GM19324 (cell line): ENCODE measurements around the gene RBM46.
"Not testable (repeated sequence)": the region's sequence is repeated elsewhere in the genome, so short reads cannot be mapped to it uniquely, and the experiment has no call there.

Source experiments
- ATAC-seq: cut with Tn5 transposase; IDR thresholded peaks from one replicate; pipeline ENCODE4 v1.9.1; 2021; ENCODE audit warnings: mild to moderate bottlenecking, moderate library complexity; ENCODE audit not compliant: unreplicated experiment, low FRiP score

RBM46 gene

DNA sequence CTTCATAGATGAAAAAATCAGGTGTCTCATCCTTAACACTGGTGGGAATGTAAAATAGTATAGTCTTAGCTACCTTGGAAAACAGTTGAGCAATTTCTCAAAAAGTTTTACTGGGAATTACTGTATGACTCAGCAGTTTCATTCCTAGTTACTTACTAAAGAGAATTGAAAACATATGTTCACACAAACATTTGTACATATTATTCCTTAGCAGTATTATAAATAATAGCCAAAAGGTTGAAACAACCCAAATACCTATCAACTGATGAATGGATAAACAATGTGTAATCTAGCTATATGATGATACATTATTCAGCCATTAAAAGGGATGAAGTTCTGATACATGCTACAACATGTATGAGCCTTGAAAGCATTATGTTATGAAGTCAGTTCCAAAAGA lies 41.7 kb downstream of the RBM46 start:
- ATAC-seq: no peak

DNA sequence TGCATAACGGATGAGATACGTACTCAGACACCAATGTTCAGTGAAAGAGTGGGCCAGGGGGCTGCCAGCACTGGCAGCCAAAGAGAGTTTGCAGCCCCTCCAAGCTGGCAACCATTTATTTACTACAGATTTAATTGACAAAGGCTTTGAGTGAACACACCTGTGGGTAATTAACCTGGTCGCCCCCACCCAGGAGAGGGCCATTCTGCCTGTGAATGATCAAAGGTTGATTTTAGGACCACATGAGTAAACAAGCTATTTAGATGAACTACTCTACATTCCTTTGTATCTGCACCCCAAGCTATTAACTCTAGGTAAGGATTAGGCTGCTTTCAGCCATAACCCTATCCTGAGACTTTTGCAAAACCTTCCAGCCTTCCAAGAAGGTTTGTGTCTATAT lies 55.0 kb downstream of the RBM46 start:
- ATAC-seq: no peak

DNA sequence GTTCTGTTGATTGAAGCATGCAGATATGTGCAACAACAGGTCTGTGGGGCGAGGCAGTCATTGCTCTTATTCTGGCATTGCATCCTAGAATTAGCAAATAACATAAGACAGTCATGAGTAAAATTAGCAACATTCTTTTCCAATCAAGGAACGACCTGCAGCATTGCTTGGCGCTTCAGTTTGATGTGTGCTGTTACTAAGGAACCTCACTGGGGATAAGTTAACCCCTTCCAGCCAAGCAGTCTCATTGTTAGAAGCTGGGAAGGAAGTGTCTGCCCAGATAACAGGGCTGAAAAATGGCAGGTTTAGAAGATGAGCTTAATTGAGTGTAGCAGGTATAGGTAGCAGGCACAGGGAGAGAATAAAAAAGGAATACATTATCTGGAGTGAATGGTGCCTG lies 55.4 kb downstream of the RBM46 start:
- no peak for ATAC-seq

DNA sequence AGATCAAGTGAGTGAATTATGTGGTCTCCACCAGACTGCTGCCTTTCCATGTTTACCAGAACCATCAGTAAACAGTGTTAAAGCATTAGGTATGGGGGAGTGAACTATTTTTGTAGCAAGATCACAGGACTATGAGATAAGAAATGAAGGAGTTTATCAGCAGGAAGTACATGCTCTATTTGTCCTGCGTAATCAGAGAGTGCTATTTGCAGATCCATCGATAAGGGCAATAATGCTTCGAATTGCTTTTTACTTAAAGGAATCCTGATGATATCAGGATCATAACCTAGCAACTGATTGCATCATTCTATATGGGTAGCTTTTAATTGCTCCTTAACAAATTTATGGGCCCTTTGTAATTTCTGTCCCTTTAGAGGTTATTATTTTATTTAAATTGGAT lies 57.1 kb downstream of the RBM46 start:
- no peak for ATAC-seq

DNA sequence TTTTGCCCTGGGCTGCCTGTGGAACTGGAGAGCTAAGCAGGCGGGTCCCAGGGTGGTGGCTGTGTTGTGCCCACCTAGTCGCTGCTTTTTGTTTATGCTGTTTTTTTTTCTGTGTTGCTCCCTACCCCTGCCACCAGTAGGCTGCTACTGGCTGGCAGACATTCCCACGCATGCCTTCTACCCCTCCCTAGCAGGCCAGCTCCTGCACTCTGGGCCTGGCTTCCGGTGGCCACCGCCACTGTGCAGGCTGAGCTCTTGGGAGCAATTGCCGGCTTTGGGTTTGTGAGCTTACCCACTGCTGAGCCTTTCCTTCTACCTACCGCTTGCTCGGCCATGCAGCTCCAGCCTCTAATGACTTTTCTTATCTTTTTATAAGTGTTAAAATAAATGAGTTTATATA lies 57.6 kb downstream of the RBM46 start:
- ATAC-seq: no peak

DNA sequence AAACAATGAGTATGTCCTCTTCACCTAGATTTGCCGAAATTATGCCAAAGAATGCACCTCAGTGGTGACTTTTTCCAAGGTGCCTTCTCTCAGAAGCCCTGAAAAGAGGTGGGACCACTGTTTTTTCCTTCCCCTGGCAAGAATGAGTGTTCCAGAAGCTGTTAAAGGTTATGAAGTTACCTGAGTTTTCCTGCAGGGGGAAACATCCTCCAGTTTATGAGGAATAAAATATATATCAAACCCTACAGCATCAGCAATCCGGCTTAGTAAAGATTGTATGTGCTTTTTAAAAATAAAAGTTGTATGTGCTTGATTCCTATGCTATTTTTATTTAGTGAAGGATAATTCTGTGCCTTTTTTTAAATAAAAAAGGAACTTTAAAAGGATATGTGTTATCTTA lies 73.3 kb downstream of the RBM46 start:
- ATAC-seq: no peak

DNA sequence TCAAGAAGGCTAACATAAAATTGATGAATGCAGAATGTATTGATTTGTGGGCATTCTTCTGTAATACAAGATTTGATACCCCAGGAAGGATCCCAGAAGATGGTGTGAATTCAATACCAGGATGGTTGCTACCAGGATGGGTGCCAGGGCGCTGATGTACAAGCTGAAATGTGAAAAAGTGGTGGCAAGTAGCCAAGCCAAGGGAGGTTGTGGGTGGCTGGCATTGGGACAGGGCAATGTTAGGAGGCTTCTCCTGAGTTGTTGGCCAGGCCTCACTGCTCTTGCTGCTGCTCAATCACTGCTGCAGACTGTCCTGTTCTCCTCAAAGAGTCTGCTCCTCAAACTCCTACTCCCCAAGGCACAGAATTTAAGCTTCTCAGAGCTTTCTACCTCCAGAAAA lies 77.1 kb downstream of the RBM46 start:
- ATAC-seq: no peak

DNA sequence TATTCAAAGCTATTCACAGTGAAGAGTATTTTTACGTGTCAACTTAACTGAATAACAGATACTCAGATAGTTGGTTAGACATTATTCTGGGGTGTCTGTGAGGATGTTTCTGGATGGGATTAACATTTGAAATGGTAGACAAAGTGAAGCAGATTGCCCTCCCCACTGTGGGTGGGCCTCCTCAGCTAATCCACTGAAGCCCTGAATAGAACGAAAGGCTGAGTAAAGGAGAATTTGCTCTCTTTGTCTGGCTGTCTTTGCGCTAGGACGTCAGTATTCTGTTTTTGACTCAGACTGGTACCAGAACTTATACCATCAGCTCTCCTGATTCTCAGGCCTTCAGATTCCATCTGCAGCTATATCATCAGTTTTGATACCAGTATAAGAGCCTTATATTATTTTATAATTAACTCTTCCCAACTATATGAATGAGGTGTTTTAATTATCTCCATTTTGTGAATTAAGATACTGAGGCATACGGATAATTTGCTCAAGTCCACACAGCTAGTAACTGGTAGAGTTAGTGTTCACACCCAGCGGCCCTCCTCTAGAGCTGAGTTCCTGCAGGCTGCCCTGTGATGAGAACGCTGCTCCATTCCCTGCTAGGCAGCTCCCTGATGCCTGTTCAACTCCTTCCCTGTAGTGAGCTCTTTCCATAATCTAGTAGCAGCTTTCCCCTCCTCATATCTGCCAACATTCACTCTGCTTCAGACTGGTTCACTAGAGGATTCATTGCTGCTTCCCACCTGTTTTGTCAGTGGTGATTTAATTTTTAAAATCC lies 87.5 kb downstream of the RBM46 start:
- no peak for ATAC-seq

DNA sequence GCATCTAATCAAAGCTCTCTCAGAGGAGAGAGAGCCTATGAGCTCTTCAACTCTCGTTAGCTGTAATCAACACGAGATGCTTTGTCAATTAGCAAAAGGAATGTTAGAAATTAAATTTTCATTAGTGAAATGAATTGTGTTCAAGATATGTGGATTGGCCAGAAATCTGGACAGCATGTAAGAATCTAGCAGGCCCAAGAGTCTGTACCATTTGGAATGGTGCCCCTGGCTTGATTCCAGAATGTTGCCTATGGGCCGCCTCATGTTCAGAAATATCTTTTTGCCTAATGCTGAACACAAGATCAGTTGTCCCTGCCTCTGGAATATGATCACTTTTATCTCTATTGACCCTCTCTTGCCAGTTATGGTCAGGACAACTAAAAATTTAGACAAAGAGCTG lies 88.2 kb downstream of the RBM46 start:
- ATAC-seq: no peak

DNA sequence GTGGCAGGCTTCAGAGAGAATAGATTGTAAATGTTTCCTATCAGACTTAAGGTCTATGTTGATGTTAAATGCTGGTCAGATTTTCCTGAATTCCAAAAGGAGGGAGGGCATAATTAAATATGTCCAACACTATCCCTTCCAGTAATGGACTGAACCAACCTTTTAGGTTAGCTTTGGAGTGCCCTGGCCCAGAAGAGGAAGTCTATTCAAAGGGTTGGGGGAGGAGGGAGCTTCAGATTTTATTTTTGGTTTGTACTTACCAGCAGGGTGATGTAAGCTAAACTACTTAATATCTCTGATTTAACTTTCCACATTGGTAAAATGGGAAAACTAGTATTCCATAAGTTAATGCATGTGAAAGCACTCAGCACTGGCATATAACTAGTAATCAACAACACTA lies 91.1 kb downstream of the RBM46 start:
- no peak for ATAC-seq

DNA sequence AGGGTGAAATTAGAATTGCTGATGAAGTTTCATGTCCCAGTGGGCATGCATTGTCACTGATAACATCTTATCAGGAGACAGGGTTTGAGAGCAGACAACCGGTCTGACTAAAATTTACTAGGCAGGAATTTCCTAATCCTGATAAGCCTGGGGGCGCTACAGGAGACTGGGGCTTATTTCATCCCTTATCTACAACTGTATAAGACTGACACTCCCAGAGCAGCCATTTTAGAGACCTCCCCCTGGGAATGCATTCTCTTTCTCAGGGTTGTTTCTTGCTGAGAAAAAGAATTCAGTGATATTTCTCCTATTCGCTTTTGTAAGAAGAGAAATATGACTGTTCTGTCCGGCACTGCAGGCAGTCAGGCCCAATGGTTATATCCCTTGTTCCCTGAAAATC lies 93.0 kb downstream of the RBM46 start:
- ATAC-seq: not testable (repeated sequence)

DNA sequence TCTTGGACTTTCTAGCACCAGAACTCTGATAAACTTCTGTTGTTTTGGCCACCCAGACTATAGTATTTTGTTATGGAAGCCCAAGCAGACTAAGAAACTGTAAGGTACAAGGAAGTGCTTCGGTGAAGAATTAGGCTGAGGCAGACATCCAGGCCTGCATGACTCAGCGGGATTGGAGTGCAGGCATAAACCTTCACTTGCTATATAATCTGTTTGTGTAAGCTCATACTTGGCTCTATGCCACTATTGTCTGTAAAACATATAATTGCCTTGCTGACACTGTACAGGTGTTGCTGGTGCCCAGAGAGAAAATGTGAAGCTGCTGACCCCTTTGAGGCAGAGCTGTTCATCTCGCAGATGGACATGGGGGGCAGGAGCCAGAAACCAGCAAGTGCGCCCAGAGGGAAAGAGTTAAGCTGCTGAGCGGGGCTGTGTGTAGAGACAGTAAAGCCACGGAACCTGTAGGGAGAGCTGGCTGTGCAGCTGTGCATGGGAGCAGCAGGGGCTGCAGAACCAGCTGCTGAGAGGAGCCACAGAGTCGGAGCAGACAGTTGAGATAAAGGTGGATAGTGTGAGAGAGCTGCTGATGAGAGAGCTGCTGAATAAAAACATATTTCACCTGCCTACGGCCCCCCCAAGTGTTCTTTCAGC lies 96.2 kb downstream of the RBM46 start:
- no peak for ATAC-seq
